ENCODE results near the gene WDR77. TPM values are rescaled to one million over a fixed set of nuclear protein-coding genes. Genes with fewer than 3 reads are reported as not detected.
A peak's percentile ranks its signal among the peaks of the same experiment; 100 is the strongest.

WDR77 gene
- total RNA-seq, 1 donor from 2014 or later = 60.9 TPM

DNA sequence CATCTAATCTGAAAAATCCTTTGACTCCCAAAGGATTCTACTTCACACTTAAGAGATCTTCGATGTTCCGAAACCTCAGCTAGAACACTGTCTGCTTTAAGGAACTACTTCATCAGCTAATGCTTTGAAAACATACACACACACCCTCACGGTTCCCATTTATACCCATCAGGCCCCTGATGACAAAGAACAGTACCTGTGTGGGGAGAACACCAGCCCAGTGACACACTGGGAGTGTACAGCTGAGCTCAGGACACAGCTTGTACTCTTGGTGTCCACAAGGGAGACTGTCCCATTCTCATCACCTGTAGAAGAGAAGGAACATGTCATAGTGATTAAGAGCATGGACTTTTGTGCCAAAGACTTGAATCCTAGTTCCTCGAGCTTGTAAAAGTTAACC is 6.6 kb downstream of the WDR77 start:
- Mint-ChIP-seq H3K27me3 (no peaks in the 10 kb centered on the region), H3K9me3 (no peaks in the 10 kb centered on the region), H3K4me3 (no peak overlapping the region), H3K27ac (peak overlapping the region; percentile 26), H3K36me3 (ENCODE audit: low read depth) (peaks cover 75% of the 10 kb centered on the region), H3K4me1 (peaks cover 34% of the 10 kb centered on the region)
- intact Hi-C loops (cut with micrococcal nuclease) = loop anchor here (5.0 kb wide), 1 partner anchor 40 kb away; no protein-coding TSS in a partner anchor
- no peak for DNase-seq

DNA sequence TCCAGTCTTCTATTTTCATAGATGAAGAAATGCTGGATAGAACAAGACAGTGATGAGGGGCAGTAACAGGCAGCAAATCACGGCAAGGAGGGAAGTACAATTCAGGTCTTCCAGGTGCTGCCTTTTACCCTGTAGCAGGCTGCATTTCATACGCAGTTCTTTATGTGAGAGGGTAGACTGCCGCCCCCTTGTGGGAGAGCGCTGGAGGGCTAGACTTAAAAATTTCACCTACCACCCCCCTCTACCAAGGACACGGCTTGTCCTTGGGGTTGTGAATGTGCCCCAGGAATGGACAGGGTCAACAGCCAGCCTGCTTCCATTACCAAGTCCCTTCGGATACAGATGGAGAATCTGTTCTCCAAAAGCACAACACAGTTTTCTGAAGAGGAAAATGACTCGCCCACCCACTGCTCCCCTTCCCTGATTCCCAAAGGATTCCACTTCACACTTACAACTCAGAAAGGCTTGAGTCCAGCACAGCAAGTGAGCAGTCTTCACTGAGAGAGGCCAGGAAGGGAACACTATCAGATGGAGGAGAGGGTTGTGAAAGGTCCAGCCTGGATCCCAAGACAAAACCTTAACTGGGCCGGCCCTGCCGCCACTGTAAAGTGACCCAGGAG is 7.4 kb downstream of the WDR77 start:
- H3K4me3 Mint-ChIP-seq = no peak overlapping the region
- H3K27ac Mint-ChIP-seq = no peak overlapping the region
- H3K36me3 Mint-ChIP-seq (ENCODE audit: low read depth) = peaks cover 70% of the 10 kb centered on the region
- H3K9me3 Mint-ChIP-seq = no peaks in the 10 kb centered on the region
- intact Hi-C loops (cut with micrococcal nuclease) = loop anchor here (2.0 to 5.0 kb wide), 2 partner anchors 21 to 39 kb away; no protein-coding TSS in a partner anchor
- H3K4me1 Mint-ChIP-seq = peaks cover 26% of the 10 kb centered on the region
- DNase-seq = peak; percentile 87
- H3K27me3 Mint-ChIP-seq = no peaks in the 10 kb centered on the region

DNA sequence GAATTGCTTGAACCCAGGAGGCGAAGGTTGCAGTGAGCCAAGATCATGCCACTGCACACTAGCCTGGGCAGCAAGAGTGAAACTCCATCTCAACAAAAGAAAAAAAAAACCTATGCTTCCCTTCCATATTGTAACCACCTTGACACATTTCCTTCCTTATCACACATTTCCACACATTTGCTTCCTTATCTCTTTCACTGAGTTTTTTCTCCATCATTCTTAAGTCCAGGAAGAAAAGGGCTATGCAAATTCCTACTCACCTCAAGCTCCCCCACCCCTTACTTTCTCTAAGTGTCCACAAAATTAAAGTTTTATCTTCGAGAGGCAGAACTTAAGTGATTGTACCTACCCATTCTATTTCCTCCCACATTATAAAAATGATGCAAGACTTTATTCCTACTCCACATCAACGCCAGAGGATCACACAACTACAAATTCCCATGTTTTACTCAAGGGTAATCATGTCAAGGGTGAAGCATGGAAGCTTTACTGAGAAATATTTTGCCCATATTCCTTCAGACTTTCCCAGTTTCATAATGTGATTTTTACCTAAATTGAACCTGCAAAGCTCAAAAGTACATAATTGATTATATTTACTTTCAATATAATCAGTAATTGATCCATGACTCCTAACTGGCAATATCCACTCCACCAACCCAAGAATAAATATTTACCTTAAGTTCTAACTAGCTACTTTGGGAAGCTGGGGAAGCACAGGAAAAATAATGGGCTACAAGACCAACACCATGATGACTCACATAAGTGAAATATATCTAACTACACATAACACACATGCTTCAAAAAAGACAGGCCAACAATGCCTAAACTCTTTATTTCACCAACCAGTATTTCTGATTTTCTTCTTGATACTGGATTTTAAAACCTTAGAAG is 9.3 kb downstream of the WDR77 start:
- H3K4me1 Mint-ChIP-seq = peaks cover 15% of the 10 kb centered on the region
- DNase-seq = no peak
- H3K36me3 Mint-ChIP-seq (ENCODE audit: low read depth) = peaks cover 60% of the 10 kb centered on the region
- H3K27me3 Mint-ChIP-seq = no peaks in the 10 kb centered on the region
- no peak overlapping the region for H3K4me3 Mint-ChIP-seq
- H3K27ac Mint-ChIP-seq = no peak overlapping the region
- no peaks in the 10 kb centered on the region for H3K9me3 Mint-ChIP-seq
- intact Hi-C loops (cut with micrococcal nuclease) = loop anchor here (2.0 to 5.0 kb wide), 2 partner anchors 23 to 37 kb away; no protein-coding TSS in a partner anchor

DNA sequence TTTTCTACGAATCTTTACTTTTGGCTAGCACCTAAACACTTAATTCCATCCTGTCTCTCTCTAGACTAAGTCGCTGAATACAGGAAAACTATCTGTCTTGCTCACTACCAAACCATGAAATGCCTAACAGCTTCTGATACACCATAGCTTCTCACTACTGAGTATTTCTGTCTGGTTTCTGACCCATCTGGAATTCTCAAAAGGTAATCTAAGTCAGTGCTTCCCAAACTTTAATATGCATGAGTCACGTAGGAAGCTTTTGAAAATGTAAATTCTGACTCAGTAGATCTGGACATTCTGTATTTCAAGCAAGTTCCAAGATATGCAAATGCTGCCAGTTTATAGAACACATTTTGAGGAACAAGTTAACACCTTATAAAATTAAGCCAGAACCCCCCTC is 12.3 kb downstream of the WDR77 start:
- intact Hi-C loops (cut with micrococcal nuclease) = no loop called here
- DNase-seq = no peak
- peaks cover 34% of the 10 kb centered on the region for H3K36me3 Mint-ChIP-seq (ENCODE audit: low read depth)
- H3K9me3 Mint-ChIP-seq = no peaks in the 10 kb centered on the region
- peaks cover 3% of the 10 kb centered on the region for H3K4me1 Mint-ChIP-seq
- peaks cover 3% of the 10 kb centered on the region for H3K27me3 Mint-ChIP-seq
- H3K4me3 Mint-ChIP-seq = no peak overlapping the region
- H3K27ac Mint-ChIP-seq = no peak overlapping the region

DNA sequence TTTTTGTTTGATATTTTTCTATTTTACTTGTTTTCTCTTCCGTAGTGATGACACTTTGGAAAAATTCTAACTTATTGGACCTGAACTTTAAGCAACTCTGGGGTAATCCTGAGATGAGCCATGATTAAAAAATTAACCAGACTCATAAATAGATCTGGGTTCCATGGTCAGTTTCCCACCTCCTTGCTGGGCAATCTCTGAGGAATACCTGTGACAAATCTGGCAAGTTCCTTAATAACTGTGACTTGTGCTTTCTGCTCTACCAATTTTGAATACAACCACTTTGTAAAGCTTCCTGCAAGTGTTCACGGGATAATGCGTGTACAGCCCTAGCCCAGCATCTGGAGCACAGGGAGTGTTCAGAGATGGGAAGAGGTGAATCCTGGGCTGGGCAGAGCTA is 24.8 kb downstream of the WDR77 start:
- H3K4me1 Mint-ChIP-seq = no peaks in the 10 kb centered on the region
- H3K27ac Mint-ChIP-seq = no peak overlapping the region
- H3K27me3 Mint-ChIP-seq = peaks cover 8% of the 10 kb centered on the region
- intact Hi-C loops (cut with micrococcal nuclease) = no loop called here
- no peak for DNase-seq
- H3K36me3 Mint-ChIP-seq (ENCODE audit: low read depth) = no peaks in the 10 kb centered on the region
- H3K9me3 Mint-ChIP-seq = no peaks in the 10 kb centered on the region
- no peak overlapping the region for H3K4me3 Mint-ChIP-seq

DNA sequence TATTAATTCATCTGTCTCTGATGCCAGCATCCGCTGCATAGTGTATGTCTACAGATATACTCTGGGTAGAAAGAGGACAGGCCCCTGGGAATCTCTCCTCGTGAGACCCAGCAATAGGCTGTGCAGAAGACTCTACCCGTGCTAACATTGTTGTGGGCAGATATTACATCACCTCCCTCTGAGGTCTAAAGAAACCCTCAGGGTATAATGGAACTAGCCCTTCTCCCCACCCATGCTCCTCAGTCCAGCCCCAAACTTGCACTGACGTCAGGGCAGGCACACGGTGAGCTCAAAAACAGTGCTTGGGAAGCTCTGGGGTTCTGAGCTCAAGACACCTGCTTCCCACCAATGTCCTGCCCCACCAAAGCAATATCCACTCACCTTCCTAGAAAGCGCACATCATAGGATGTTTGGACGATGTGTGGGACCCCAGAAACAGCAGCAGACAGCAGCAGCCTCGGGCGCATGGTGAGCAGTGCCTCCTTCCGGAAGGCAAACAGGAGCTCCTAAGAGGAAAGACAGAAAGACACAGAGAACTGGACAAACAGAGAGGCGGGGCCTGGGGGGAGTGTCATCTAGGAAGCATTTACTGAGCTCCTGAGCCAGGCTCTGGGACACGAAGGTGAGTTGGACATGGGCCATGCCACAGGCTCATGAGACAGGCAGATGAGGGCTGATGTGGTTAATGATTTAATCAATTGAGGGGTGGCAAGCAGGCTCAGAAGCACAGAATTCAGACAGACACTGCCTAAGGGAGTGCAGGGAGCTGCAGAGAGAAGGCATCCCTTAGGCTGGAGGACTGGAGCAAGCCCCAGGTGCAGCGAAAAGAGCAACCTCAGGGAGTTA is 26.3 kb downstream of the WDR77 start:
- Mint-ChIP-seq H3K27me3 (peaks cover 8% of the 10 kb centered on the region), H3K4me3 (no peak overlapping the region), H3K9me3 (no peaks in the 10 kb centered on the region), H3K4me1 (no peaks in the 10 kb centered on the region), H3K27ac (no peak overlapping the region), H3K36me3 (ENCODE audit: low read depth) (no peaks in the 10 kb centered on the region)
- DNase-seq = no peak
- intact Hi-C loops (cut with micrococcal nuclease) = no loop called here

DNA sequence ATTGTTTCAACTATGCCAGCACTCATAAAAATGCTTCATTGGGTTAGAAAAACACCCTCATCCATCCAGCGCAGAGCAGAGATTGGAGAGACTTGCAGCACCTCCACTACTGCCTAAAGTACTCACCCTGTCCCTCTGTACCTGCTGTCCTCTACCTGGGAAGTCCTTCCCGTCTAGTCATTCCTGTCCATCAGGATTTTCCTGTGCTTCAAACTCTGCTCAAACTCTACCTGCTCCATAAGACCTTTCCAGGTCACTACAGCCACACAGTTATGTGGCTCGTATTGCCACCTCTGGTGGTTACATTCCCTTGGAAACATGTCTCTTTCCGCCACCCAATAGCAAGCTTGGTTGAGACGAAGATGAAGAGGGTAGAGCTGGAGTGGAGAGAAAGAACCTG is 28.7 kb downstream of the WDR77 start:
- H3K27ac Mint-ChIP-seq = peak overlapping the region; percentile 11
- intact Hi-C loops (cut with micrococcal nuclease) = no loop called here
- no peak overlapping the region for H3K4me3 Mint-ChIP-seq
- peaks cover 4% of the 10 kb centered on the region for H3K27me3 Mint-ChIP-seq
- DNase-seq = no peak
- peaks cover 2% of the 10 kb centered on the region for H3K4me1 Mint-ChIP-seq
- no peaks in the 10 kb centered on the region for H3K36me3 Mint-ChIP-seq (ENCODE audit: low read depth)
- H3K9me3 Mint-ChIP-seq = no peaks in the 10 kb centered on the region

DNA sequence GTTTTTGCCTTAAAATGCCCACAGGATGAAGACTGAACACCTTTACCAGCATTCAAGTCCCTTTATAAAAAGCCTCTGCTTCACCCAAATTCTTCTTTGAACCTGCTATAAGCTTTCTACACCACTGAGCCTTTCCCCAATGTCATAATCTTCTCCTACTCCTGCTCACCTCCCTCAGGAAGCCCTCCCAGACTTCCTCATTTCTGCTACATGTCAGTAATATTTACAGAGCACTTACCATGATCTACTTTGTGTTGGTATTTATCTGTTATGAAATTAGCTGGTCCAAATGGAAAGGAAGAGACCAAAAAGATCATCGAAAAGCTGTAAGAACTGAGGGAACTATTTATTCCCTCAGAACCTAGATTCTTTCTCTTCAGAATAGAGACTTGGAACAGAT is 30.0 kb downstream of the WDR77 start:
- Mint-ChIP-seq H3K27ac (no peak overlapping the region), H3K9me3 (no peaks in the 10 kb centered on the region), H3K4me3 (no peak overlapping the region), H3K27me3 (peaks cover 2% of the 10 kb centered on the region), H3K36me3 (ENCODE audit: low read depth) (no peaks in the 10 kb centered on the region), H3K4me1 (peaks cover 2% of the 10 kb centered on the region)
- no peak for DNase-seq
- intact Hi-C loops (cut with micrococcal nuclease) = no loop called here

DNA sequence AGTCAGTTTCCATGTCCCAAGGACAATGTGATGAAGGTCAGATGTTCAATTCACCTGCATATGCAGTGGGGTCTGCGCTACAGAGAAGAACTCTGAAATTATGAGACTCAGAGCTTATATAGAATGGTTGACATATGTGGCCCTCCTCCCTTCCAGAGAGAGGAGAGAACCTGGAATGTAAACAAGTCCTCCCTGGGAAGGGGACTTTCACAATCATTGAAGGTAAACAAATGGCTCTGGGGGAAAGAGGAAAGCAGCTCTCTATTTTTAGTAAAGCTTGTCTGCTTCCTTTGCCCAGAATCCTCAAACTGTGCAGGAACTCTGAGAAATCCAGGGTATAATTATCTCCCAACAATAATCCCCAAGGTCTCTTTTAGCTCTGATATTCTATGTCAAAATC is 31.3 kb downstream of the WDR77 start:
- H3K9me3 Mint-ChIP-seq = no peaks in the 10 kb centered on the region
- H3K27me3 Mint-ChIP-seq = peaks cover 5% of the 10 kb centered on the region
- no peaks in the 10 kb centered on the region for H3K36me3 Mint-ChIP-seq (ENCODE audit: low read depth)
- H3K4me3 Mint-ChIP-seq = no peak overlapping the region
- no peak for DNase-seq
- H3K27ac Mint-ChIP-seq = no peak overlapping the region
- H3K4me1 Mint-ChIP-seq = peaks cover 2% of the 10 kb centered on the region
- intact Hi-C loops (cut with micrococcal nuclease) = no loop called here

DNA sequence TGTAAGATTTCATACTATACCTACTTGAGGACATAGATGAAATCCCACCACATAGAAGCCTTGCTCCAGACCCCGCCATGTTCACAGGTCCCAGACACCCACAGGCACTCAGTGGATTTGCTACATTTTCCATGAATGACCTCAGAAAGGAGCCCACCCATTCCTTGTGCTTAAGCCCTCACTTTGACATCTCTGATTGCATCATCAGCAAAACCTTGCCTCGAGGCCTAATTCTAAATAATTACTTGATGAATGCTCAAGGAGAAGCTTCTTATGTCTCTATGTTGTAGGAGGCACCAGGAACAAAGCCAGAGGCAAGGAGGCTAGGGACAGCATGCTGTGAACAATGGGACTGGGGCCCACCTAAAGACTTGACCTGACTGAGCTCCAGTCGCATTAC is 33.6 kb downstream of the WDR77 start:
- H3K9me3 Mint-ChIP-seq = no peaks in the 10 kb centered on the region
- no peak overlapping the region for H3K4me3 Mint-ChIP-seq
- peaks cover 2% of the 10 kb centered on the region for H3K4me1 Mint-ChIP-seq
- no peak overlapping the region for H3K27ac Mint-ChIP-seq
- DNase-seq = no peak
- H3K27me3 Mint-ChIP-seq = peaks cover 13% of the 10 kb centered on the region
- no peaks in the 10 kb centered on the region for H3K36me3 Mint-ChIP-seq (ENCODE audit: low read depth)
- intact Hi-C loops (cut with micrococcal nuclease) = no loop called here

DNA sequence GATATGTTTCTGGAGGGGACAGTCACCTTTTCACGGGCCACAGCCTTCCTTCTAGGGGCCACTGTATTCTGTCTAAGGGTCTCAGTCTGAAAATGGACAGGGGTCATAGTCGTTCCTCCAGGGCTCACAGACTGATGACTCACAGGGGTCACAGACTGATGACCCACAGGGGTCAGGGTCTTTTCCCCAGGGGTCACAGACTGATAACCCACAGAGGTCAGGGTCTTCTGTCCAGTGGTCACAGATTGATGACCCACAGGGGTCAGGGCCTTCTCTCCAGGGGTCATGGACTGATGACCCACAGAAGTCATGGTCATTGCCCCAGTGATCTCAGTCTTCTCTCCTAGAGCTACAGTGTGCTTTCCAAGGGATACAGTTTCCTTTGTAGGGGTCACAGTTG is 34.3 kb downstream of the WDR77 start:
- Mint-ChIP-seq H3K9me3 (no peaks in the 10 kb centered on the region), H3K4me1 (peaks cover 2% of the 10 kb centered on the region), H3K4me3 (no peak overlapping the region), H3K27ac (no peak overlapping the region), H3K36me3 (ENCODE audit: low read depth) (no peaks in the 10 kb centered on the region), H3K27me3 (peaks cover 18% of the 10 kb centered on the region)
- no peak for DNase-seq
- intact Hi-C loops (cut with micrococcal nuclease) = no loop called here

DNA sequence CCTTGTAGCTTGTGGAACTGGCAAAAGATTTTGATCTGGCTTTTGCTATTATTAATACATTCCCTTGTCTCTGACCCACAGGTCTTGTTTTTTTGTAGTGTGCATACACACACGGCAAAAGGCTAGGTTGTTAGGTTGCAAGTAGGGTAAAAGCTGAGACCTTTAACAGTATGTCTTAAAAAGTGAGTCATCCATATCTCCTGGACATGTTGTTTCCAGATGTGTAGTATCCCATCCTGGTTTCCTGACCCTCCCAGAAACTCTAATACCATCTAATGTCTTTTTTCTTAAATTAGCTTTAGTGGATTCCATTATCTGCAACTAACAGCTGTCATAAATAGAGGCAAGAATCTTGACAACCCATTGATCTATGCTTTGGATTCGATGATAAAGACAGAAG is 36.2 kb downstream of the WDR77 start:
- Mint-ChIP-seq H3K36me3 (ENCODE audit: low read depth) (no peaks in the 10 kb centered on the region), H3K4me1 (peaks cover 2% of the 10 kb centered on the region), H3K4me3 (no peak overlapping the region), H3K9me3 (no peaks in the 10 kb centered on the region), H3K27me3 (peaks cover 17% of the 10 kb centered on the region), H3K27ac (no peak overlapping the region)
- intact Hi-C loops (cut with micrococcal nuclease) = no loop called here
- DNase-seq = no peak

DNA sequence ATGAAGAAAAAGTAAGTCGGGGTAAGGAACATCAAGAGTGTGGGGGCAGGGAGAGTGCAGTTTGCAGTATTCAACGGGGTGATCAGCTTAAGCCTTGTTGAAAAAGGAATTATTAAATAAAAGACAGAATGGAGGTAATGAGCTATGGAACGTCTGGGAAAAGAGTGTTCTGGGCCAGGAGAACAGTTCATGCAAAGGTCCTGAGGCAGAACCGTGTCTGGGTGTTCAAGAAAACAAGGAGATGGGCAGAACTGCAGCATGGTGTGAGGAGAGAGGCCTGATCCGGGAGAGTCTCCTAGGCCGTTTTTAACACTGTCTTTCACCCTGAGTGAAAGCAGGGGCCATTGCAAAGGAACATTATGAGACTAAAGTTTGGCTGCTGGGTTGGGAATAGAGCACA is 41.8 kb downstream of the WDR77 start:
- peaks cover 16% of the 10 kb centered on the region for H3K4me1 Mint-ChIP-seq
- H3K36me3 Mint-ChIP-seq (ENCODE audit: low read depth) = no peaks in the 10 kb centered on the region
- H3K9me3 Mint-ChIP-seq = no peaks in the 10 kb centered on the region
- no peak for DNase-seq
- intact Hi-C loops (cut with micrococcal nuclease) = loop anchor here (10.0 kb wide), 1 partner anchor 372 kb away; no protein-coding TSS in a partner anchor
- H3K27ac Mint-ChIP-seq = no peak overlapping the region
- peaks cover 12% of the 10 kb centered on the region for H3K27me3 Mint-ChIP-seq
- no peak overlapping the region for H3K4me3 Mint-ChIP-seq

All from activated CD4-positive, alpha-beta T cell treated with anti-CD3 and anti-CD28 coated beads, Interleukin-2, amount 10 ng/mL, durations not matched to agents 24 days and 14 days (primary cell).